NCI-H2196 treated with DMSO at 0.1 percent for 48 hours (cell line): ENCODE data around the gene PLCG2.
"Not testable (repeated sequence)": the region's sequence is repeated elsewhere in the genome, so short reads cannot be mapped to it uniquely, and the experiment has no call there.

Experiments used
- DNase-seq: peaks from one replicate; lab custom pipeline; 2025; ENCODE audit not compliant: unreplicated experiment; lab: John Stamatoyannopoulos, UW

PLCG2 gene

DNA sequence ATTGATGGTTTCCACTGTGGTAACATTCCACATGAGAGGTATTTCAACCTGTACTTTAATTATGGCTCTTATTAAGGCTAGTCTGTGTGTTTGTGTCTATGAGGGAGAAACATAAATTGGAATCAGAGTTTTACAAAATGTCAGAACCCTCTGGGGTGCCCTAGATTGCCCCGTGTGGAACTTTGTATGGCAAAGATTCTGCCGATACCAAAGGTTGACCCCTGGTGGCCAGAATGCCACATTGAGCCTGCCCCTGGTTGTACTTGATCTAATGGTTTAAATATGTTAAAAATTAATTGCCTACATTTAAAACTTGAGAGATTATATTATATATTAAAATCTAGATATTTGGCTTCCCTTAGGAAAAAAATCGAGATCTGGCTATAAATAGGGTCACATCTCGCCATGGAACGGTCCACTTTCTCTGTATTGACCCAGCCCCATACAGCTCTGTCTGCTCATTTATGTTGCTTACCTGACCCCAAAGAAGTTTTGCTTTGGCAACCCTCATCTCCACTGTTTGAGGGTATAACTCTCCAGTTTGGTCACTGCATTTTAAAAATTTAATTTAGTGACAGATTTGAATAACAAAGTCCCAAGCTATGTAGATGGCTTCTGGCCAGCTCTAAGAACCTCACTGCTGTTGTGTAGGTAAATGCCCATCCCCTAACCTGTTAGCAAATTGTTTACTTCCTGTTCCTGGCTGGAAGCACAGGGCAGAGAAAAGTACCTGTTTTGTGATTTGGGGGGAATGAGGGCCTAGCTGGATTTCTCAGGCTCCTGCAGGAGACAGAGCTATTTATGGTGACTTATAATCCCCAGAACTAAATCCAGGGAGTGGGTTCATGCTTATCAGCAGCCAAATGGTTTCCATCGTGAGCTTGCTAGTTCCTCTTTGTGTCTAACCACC lies 95.0 kb downstream of the PLCG2 start:
- DNase-seq: no peak

DNA sequence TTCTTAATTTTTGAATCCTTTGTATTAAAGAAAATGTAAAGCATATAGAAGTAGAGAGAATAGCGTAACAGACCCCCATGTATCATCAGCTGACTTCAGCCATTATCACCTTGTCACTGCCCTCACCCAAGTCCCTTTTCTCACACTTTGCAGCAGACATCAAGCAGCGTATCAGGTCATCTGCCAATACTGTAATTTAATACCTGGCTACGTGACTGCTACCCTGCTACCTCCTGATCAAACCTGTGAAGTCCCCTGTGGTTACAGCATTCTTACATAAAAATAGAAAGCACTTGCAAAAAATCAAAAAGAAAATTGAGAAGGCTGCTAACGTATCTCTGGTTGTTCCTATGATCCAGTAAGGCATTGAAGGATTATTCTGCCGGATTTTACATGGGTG lies 96.4 kb downstream of the PLCG2 start:
- no peak for DNase-seq

DNA sequence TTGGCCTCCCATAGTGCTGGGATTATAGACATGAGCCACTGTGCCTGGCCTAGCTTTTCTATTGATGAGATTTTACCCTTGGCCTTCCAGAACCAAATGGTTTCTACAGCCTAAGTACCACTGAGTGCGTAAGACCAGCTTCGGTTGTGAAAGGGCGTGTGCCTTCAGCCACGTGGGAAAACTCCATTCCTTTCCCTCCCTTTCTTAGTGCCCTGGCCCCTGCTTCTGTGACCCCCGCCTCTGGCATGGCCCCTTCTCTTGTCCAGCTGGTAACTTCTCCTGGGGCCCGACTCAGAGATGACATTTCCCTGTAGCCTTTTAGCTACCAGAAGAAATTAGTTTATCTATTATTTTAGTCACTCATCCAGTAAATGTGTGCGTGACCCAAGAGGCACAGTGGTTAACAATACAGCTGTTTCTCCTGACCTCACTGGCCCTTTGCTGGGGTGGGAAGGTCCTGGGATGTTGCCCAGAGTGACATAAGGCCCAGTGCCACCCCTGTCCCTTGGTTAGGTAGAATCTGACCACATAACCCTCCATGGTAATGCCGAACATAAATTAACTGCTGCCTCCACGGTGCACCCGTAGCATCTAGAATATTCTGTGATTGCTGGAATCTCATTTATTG lies 97.3 kb downstream of the PLCG2 start:
- no peak for DNase-seq

DNA sequence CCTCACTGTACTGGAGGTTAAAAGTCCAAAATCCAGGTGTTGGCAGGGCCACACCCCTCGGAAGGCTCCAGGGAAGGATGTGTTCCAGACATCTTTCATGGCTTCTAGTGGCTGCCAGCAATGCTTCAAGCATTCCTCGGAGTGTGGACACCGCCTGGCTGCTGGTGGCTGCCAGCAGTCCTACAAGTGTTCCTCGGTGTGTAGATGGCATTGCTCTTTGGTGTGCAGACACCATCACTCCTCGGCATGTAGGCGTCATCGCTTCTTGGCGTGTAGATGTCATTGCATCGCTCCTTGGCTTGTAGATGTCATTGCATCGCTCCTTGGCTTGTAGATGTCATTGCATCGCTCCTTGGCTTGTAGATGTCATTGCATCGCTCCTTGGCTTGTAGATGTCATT lies 98.4 kb downstream of the PLCG2 start:
- not testable (repeated sequence) for DNase-seq

DNA sequence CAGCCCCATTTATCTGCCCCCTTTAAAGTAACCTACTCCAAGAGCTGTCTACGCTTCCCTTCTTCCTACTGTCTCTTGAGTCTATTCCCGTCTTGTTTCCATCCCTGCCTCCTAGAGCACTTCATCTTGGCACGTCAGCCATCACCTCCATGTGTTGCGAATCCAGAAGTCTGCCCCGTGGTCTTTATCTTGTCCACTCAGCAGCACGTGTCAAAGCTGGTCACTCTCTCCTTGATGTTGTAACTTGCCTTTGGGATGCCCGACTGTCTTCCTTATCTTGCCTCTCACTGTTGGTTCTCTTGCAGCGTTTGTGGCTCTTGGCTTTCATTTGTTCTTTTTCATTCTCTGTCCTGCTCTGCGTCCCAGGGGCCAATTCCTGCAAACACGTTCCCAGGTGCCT lies 99.4 kb downstream of the PLCG2 start:
- DNase-seq: no peak

DNA sequence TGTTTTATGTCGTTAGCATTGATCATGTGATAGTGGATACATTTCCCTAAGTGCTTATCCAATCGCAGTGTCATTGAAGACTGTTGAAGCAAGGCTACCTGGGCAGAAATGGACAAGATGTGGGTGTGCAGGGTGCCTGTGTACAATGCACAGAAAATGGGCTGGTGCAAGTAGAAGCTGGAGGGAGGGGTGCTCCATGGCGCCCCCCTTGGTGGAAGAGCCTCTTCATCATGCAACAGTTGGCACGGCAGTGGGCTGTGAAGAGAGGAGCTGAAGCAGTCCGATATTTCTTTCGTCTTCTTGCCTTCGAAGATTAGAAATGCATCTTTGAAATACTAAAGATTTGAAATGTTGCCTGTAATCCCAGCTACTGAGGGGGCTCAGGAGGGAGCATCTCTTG lies 100.5 kb downstream of the PLCG2 start:
- no peak for DNase-seq

DNA sequence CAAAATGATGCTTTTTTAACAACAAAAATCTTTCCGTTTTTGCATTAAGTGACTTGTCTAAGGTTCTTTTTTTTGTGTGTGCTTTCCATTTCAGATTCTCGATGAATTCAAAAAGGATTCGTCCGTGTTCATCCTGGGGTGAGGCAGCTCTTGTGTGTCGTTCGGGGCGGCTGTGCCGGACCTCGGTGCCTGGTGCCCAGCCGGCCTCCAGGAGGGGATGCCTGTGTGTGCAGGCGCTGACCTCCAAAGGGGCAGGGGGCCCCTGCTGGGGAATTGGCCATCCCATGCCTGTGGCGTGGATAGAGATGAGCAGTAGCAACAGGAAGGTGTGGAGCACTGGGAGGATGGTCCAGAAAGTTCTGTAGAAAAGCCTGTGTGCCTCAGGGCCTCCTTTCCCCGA lies 101.7 kb downstream of the PLCG2 start:
- no peak for DNase-seq

DNA sequence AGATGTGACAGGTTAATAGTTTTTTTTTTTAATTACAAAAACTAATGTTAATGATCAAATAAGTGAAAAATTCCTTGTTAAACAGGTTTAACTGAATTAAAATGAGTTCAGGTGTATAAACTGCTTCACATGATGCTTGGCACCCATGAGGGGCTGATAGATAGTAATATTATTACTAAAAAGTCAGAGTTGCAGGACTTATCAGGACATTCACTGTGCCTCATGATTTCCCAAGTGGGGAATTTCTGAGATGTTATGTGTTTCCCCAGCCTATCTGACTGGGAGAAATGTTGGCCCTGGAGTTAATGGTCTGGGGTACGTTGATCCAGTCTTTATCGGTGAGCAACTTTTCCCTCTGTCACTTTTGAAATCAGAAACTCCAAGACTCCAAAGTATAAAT lies 102.1 kb downstream of the PLCG2 start:
- DNase-seq: no peak

DNA sequence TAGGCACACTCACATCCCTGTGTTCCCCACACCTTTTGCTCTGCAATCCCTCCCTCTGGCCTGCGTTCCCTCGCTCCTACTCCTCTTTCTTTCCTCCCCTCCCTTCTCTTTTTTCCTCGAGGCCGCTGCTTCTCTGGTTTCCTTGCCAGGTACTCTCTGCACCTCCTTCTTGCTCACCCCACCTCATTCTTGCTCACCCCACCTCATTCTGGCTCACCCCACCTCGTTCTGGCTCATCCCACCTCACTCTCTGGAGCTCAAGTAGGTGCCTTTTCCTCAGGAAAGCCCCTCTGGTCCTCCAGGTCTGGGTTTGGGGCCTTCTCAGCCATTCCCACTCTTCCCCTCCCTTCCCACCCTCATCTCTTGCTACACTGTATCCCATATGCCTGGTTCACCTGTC lies 103.5 kb downstream of the PLCG2 start:
- no peak for DNase-seq

DNA sequence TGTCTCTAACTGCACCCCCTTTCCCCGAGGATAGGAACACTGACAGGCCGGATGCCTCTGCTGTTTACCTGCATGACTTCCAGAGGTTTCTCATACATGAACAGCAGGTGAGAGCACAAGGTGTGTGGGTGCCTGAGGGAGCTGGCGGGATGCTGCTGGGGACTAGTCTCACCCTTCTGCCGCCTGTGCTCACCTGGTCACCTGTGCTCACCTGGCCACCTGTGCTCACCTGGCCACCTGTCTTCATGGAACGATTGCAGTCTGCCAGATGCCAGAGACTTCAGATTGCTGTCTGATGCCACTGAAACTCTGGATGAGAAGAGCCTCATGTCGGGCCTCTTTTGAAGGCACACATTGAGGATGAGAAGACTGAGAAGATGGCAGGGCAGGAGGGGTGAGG lies 104.1 kb downstream of the PLCG2 start:
- DNase-seq: no peak

DNA sequence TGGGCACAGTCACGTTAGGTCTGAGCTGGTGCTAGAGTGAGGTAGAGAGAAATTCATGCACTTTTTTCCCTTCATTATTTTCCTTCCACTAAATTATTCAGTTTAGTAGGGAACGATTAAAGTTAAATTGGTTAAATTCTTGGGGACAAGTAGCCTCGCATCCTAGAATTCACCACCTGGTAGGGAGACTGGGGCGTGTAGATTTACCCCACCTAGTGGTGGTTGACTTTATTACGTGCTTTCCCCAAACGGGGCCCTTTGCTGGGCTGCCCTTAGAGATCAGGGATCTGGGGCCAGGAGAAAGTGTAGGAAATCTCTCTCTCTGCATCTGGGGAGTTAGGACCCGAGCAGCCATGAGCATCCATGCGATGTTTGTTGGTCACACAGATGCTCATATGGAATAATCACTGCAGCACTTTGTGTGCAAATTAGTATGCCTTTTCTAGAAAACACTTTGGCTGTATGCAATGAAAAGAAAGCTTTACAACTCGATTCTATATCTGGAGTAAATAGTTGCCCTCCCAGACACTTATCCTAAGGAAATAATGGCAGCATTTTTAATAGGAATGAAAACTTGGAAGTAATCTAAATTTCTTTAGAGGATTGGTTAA lies 107.0 kb downstream of the PLCG2 start:
- DNase-seq: no peak

DNA sequence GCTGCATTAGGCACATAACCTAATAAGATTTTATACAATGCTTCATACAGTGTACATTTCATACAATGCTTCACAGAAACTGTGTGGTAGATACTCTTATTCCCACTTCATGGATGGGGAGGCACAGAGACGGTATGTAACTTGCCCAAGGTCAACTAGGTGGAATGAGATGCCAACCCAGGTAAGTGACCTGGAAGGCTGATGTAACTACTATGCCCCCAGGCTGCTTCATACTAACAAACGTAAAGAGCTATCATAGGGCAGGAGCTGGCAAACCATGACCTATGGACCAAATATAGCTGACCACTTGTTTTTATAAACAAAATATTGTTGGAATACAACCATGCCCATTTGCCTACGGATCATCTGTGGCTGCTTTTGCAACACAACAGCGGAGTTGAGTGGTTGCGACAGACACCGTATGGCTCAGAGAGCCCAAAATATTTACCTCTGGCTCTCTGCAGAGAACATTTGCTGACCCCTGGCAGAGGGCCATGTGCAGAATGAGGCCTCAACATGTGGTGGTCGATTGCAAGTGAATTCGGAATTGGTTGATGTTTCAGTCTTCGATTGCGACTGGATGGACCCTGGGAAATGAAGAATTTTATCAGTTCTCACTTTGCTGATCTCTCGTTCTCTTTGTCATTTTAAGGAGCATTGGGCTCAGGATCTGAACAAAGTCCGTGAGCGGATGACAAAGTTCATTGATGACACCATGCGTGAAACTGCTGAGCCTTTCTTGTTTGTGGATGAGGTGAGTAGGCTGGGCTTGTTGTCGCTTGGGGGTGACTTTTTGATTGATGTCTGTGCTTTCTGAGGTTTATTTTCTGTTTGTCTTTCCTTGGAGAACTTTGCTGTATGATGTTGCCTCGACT lies 109.7 kb downstream of the PLCG2 start:
- DNase-seq: no peak

DNA sequence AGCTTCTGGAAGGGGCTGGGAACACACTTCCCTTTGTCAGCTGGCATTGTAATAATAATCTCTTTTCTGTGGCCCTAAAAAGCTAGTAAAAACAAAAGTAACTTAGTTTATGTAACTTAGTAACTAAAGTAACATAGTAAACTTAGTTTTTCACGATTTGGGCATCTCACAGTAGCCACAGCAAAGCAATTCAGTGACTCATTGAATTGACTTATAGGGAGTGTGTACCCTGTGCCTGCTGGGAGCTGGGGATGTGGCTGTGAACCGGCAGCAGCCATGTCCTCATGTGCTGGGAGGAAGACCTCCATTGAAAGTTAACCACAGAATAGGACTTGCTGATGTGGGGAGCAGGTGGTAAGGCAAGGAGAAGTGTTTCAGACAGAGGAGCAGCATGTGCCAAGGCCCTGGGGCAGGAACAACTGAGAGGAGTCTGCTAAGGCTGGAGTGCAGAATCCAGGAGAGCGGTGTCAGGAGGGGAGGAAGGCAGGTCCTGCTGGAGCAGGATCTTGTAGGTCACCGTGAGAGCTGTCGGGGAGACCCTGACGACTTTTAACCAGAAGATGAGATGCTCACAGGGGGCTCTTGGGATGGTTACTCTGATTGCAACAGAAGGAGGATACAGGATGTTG lies 112.8 kb downstream of the PLCG2 start:
- DNase-seq: no peak

DNA sequence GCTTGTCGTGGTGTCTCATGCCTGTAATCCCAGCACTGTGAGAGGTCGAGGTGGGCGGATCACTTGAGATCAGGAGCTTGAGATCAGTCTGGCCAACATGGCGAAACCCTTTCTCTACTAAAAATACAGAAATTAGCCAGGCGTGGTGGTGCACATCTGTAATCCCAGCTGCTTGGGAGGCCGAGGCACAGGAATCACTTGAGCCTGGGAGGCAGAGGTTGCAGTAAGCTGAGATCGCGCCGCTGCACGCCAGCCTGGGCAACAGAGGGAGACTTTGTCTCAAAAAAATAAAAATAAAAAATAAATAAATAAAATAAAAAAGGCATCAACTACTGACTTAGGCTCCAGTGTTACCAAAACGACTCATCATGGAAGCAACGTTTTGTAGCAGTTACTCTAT lies 115.5 kb downstream of the PLCG2 start:
- no peak for DNase-seq

DNA sequence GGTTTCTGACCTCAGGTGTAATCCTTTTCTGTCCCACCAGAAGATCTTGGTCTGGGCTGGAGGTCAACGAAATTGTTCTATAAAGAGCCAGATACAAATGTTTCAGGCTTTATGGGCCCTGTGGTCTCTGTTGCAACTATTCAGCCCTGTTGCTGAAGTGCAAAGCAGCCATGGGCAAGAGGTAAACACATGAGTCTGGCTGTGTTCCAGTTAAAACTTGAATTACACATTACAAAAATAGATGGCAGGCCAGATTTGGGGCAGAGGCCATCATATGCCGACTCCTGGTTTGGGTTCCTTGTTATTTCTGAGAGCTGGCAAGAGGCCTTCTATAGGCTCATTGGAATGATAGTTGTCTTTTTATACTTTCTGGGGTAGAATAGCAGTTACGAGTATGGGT lies 117.8 kb downstream of the PLCG2 start:
- DNase-seq: no peak

DNA sequence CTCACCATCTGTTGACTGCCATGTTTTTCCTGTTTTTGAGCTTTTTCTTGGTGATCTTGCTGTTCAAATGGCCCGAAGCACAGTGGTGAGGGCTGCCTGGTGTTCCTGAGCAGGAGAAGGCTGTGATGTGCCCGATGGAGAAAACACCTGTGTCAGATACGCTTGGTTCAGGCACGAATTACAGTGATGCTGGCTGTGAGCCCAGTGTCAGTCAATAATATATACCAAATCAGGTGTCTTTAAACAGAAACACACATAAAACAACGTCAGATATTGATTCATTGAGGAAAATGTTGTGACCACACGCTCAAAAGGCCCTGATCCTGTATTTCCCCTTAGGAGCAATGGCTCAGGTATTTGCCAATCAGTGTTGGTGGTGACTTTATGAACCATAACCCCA lies 120.5 kb downstream of the PLCG2 start:
- DNase-seq: no peak

DNA sequence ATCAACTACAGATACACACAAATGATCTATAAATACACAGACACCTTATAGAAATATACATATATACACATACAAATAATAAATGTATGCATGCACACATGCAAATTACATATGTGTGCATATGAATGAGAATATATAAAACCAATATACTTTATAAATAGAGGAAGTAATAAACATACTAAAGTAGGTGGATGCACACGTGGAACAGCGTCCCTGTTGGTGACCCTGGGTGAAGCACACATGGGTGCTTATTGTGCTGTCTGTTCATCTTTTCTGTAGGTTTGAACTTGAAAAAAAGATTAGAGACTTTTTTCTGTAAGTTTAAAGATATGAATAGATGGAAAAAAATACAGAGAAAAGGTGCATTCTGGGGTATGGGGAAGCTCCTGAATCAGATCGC lies 120.9 kb downstream of the PLCG2 start:
- no peak for DNase-seq

DNA sequence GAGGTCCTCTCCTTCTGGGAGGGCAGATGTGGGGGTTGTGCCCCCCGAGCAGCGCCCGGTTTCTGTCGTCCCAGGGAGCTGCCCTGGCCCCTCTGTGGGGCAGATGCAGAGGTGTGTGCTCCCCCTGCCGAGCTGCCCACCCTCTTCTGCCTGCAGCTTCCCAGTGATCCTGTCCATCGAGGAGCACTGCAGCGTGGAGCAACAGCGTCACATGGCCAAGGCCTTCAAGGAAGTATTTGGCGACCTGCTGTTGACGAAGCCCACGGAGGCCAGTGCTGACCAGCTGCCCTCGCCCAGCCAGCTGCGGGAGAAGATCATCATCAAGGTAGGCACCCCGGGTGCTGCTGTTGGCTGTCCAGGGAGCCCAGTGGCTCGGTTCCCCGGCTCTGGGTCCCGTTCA lies 121.4 kb downstream of the PLCG2 start:
- DNase-seq: no peak

DNA sequence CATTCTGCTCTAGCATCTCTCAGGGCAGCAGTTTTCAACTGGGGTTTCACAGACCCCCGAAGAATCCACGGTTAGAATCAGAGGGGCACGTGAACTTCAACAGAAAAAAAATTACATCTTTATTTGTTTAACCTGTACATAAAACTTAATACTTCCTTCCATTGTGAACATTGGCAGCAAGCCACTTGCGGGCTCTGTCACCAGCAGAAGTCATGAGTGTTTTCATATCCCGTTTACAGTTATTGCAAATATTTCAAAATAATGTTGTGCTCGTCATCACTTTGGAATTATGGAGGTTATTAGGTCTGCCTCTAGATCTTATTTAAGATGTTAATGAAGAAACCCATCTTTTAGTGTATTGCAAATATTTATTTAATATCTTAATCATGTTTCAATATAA lies 122.4 kb downstream of the PLCG2 start:
- DNase-seq: no peak

DNA sequence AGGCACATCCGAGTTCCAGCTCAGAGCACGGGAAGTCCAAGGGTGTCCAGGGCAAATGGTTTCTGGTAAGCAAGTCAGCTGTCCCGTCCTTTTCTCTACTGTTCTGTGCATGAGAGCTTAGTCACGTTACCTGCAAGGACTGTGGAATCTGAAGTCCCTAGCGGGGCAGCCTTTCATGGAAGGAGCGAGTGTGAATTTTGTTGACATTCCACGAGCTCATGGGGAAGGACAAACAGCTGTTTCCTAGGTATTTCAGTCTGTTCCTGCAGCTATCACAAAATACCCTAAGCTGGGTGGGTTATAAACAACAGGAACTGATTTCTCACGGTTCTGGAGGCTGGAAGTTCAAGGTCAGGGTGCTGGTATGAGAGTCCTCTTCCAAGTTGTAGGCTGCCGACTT lies 122.9 kb downstream of the PLCG2 start:
- DNase-seq: no peak

DNA sequence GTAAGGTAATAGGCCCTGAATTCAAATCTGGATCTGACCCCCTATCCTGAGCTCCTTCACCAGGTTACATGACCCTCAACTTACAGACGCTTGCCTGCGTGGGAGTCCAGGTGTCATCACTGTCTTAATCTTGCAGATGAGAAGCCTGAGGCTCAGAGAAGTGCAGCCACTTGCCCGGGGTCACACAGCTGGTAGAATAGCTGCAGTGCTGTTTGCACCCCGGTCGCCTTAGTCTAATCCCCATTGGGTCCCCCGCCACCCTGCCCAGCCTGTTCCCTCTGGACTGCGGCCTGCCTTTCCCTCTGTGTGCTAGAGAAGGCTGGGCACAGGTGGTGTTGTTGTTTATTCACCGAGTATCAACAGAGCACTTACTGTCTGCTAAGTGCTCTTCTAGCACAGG lies 125.2 kb downstream of the PLCG2 start:
- DNase-seq: no peak
